ENCODE measurements around the gene TBC1D12. TPM values are rescaled to one million over a fixed set of nuclear protein-coding genes. Genes with fewer than 3 reads are reported as not detected.

The TBC1D12 gene
- total RNA-seq, 3 donors from 2014 or later (not counting 1 experiment from before 2014, with no cell fraction given): 1.2 to 4.8 (median 1.8) TPM

GRCh38 chr10:94450782-94451181 is 48.4 kb downstream of the TBC1D12 start:
- Histone ChIP-seq H3K27me3 (ENCODE audit: control insufficient read depth, insufficient read depth, low read length) (no peaks in the 10 kb centered on the region), H3K9me3 (ENCODE audit: control insufficient read depth, insufficient read depth, low read length) (no peaks in the 10 kb centered on the region), H3K4me3 (ENCODE audit: low read length) (no peak overlapping the region), H3K36me3 (ENCODE audit: control insufficient read depth, insufficient read depth, low read length) (no peaks in the 10 kb centered on the region), H3K4me1 (ENCODE audit: control insufficient read depth, insufficient read depth, low read length) (no peaks in the 10 kb centered on the region), H3K27ac (ENCODE audit: low read length) (no peak overlapping the region)
- Mint-ChIP-seq H3K4me3 (no peak overlapping the region), H3K9me3 (peaks cover 3% of the 10 kb centered on the region in 2 donors), H3K36me3 (no peaks in the 10 kb centered on the region), H3K27me3 (ENCODE audit: low read depth in 2 of 2) (peaks cover 0 to 3% of the 10 kb centered on the region in 2 donors), H3K4me1 (no peaks in the 10 kb centered on the region), H3K27ac (no peak overlapping the region)
- no peak for DNase-seq
- intact Hi-C loops (cut with micrococcal nuclease): no loop called here
- no peak for ATAC-seq
- TF ChIP-seq, protein P1, sequence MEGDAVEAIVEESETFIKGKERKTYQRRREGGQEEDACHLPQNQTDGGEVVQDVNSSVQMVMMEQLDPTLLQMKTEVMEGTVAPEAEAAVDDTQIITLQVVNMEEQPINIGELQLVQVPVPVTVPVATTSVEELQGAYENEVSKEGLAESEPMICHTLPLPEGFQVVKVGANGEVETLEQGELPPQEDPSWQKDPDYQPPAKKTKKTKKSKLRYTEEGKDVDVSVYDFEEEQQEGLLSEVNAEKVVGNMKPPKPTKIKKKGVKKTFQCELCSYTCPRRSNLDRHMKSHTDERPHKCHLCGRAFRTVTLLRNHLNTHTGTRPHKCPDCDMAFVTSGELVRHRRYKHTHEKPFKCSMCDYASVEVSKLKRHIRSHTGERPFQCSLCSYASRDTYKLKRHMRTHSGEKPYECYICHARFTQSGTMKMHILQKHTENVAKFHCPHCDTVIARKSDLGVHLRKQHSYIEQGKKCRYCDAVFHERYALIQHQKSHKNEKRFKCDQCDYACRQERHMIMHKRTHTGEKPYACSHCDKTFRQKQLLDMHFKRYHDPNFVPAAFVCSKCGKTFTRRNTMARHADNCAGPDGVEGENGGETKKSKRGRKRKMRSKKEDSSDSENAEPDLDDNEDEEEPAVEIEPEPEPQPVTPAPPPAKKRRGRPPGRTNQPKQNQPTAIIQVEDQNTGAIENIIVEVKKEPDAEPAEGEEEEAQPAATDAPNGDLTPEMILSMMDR (IDR thresholded peaks at IDR 0.05): no peak

DNA sequence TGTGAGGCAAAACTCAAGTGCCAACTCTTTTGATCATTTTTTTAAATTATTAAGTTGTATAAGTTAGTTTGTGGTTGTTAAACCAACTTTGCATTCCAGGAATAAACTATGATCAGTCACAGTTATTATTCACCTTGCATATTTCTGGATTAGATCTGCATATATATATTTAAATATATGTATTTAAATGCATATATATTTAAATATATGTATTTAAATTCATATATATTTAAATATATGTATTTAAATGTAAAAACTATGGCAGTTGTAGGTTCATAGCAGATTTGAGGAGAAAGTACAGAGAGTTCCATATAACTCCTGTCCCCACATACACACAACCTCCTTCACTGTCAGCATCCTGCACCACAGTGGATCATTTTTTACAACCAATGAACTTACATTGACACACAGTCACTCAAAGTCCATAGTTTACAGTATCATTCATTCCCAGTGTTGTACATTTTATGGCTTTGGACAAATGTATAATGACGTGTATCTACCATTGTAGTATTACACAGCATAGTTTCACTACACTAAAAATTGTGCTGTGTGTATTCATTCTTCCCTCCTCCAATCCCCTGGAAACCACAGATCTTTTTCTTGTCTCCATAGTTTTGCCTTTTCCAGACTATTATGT is 49.7 kb downstream of the TBC1D12 start:
- H3K9me3 Mint-ChIP-seq: peaks cover 3% of the 10 kb centered on the region in 2 donors
- no peak overlapping the region for H3K4me3 Mint-ChIP-seq
- TF ChIP-seq, protein P1 (IDR thresholded peaks at IDR 0.05): no peak
- no peaks in the 10 kb centered on the region for H3K36me3 Mint-ChIP-seq
- no peaks in the 10 kb centered on the region for H3K27me3 ChIP-seq (ENCODE audit: control insufficient read depth, insufficient read depth, low read length)
- no peak for ATAC-seq
- no CpG with 5 or more reads among the region's 1 CpG for WGBS (ENCODE audit: insufficient coverage)
- H3K4me1 Mint-ChIP-seq: no peaks in the 10 kb centered on the region
- no peak overlapping the region for H3K27ac ChIP-seq (ENCODE audit: low read length)
- intact Hi-C loops (cut with micrococcal nuclease): no loop called here
- no peak overlapping the region for H3K27ac Mint-ChIP-seq
- H3K36me3 ChIP-seq (ENCODE audit: control insufficient read depth, insufficient read depth, low read length): no peaks in the 10 kb centered on the region
- DNase-seq: no peak
- H3K4me3 ChIP-seq (ENCODE audit: low read length): no peak overlapping the region
- H3K9me3 ChIP-seq (ENCODE audit: control insufficient read depth, insufficient read depth, low read length): no peaks in the 10 kb centered on the region
- no peaks in the 10 kb centered on the region for H3K4me1 ChIP-seq (ENCODE audit: control insufficient read depth, insufficient read depth, low read length)
- peaks cover 0 to 3% of the 10 kb centered on the region in 2 donors for H3K27me3 Mint-ChIP-seq (ENCODE audit: low read depth in 2 of 2)

DNA sequence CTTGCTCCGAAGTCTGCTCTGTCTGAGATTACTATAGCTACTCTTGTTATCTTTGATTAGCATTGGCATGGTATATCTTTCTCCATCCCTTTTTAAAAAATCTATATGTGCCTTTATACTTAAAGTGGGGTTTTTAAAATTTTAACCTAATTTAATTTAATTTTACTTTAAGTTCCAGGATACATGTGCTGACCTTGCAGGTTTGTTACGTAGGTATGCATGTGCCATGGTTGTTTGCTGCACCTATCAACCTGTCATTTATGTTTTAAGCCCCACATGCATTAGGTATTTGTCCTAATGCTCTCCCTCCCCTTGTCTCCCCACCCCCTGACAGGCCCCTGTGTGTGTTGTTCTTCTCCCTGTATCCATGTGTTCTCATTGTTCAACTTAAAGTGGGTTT is 54.6 kb downstream of the TBC1D12 start:
- H3K4me1 ChIP-seq (ENCODE audit: control insufficient read depth, insufficient read depth, low read length): no peaks in the 10 kb centered on the region
- no peaks in the 10 kb centered on the region for H3K4me1 Mint-ChIP-seq
- intact Hi-C loops (cut with micrococcal nuclease): no loop called here
- 91% methylated on average over 1 of the region's 2 CpGs for WGBS (ENCODE audit: insufficient coverage)
- H3K4me3 Mint-ChIP-seq: no peak overlapping the region
- no peaks in the 10 kb centered on the region for H3K27me3 ChIP-seq (ENCODE audit: control insufficient read depth, insufficient read depth, low read length)
- H3K36me3 ChIP-seq (ENCODE audit: control insufficient read depth, insufficient read depth, low read length): no peaks in the 10 kb centered on the region
- H3K9me3 Mint-ChIP-seq: peaks cover 6 to 7% of the 10 kb centered on the region in 2 donors
- ATAC-seq (no peak), DNase-seq (no peak)
- H3K9me3 ChIP-seq (ENCODE audit: control insufficient read depth, insufficient read depth, low read length): peaks cover 5% of the 10 kb centered on the region
- peaks cover 0 to 8% of the 10 kb centered on the region in 2 donors for H3K27me3 Mint-ChIP-seq (ENCODE audit: low read depth in 2 of 2)
- no peaks in the 10 kb centered on the region for H3K36me3 Mint-ChIP-seq
- H3K4me3 ChIP-seq (ENCODE audit: low read length): no peak overlapping the region
- TF ChIP-seq, protein P1 (IDR thresholded peaks at IDR 0.05): no peak
- H3K27ac Mint-ChIP-seq: no peak overlapping the region
- no peak overlapping the region for H3K27ac ChIP-seq (ENCODE audit: low read length)

DNA sequence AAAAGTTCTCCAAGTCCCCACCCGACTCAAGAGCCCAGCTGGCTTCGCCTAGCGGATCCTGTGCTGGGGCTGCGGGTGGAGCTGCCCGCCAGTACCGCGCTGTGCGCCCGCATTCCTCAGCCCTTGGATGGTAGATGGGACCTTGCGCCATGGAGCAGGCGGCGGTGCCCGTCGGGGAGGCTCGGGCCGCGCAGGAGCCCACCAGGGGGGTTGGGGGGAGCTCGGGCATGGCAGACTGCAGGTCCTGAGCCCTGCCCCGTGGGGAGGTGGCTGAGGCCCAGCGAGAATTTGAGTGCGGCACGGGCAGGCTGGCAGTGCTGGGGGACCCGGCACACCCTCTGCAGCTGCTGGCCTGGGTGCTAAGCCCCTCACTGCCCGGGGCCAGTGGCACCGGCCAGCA is 57.0 kb downstream of the TBC1D12 start:
- no peak overlapping the region for H3K4me3 ChIP-seq (ENCODE audit: low read length)
- WGBS (ENCODE audit: insufficient coverage): 97% methylated on average over 25 of the region's 25 CpGs
- no peaks in the 10 kb centered on the region for H3K4me1 ChIP-seq (ENCODE audit: control insufficient read depth, insufficient read depth, low read length)
- peaks cover 4 to 5% of the 10 kb centered on the region in 2 donors for H3K9me3 Mint-ChIP-seq
- no peak overlapping the region for H3K4me3 Mint-ChIP-seq
- intact Hi-C loops (cut with micrococcal nuclease): no loop called here
- no peaks in the 10 kb centered on the region for H3K4me1 Mint-ChIP-seq
- ATAC-seq: no peak
- peaks cover 5% of the 10 kb centered on the region for H3K9me3 ChIP-seq (ENCODE audit: control insufficient read depth, insufficient read depth, low read length)
- H3K36me3 ChIP-seq (ENCODE audit: control insufficient read depth, insufficient read depth, low read length): no peaks in the 10 kb centered on the region
- no peak overlapping the region for H3K27ac Mint-ChIP-seq
- TF ChIP-seq, protein P1 (IDR thresholded peaks at IDR 0.05): no peak
- H3K27me3 ChIP-seq (ENCODE audit: control insufficient read depth, insufficient read depth, low read length): no peaks in the 10 kb centered on the region
- H3K27me3 Mint-ChIP-seq (ENCODE audit: low read depth in 2 of 2): peaks cover 0 to 7% of the 10 kb centered on the region in 2 donors
- H3K36me3 Mint-ChIP-seq: no peaks in the 10 kb centered on the region
- H3K27ac ChIP-seq (ENCODE audit: low read length): no peak overlapping the region
- DNase-seq: no peak

Measured in natural killer cell (primary cell).